NOMO-1 treated with DMSO at 0.1 percent for 48 hours (cell line): ENCODE data around the gene MVP.
"Not testable (repeated sequence)": the region's sequence is repeated elsewhere in the genome, so short reads cannot be mapped to it uniquely, and the experiment has no call there.

Source experiments
- DNase-seq: peaks from one replicate; lab custom pipeline; 2025; ENCODE audit not compliant: unreplicated experiment; lab: John Stamatoyannopoulos, UW

MVP gene

GRCh38 chr16:29815032-29815721 lies 5.1 kb upstream of the MVP start:
- peak; percentile 53 for DNase-seq

DNA sequence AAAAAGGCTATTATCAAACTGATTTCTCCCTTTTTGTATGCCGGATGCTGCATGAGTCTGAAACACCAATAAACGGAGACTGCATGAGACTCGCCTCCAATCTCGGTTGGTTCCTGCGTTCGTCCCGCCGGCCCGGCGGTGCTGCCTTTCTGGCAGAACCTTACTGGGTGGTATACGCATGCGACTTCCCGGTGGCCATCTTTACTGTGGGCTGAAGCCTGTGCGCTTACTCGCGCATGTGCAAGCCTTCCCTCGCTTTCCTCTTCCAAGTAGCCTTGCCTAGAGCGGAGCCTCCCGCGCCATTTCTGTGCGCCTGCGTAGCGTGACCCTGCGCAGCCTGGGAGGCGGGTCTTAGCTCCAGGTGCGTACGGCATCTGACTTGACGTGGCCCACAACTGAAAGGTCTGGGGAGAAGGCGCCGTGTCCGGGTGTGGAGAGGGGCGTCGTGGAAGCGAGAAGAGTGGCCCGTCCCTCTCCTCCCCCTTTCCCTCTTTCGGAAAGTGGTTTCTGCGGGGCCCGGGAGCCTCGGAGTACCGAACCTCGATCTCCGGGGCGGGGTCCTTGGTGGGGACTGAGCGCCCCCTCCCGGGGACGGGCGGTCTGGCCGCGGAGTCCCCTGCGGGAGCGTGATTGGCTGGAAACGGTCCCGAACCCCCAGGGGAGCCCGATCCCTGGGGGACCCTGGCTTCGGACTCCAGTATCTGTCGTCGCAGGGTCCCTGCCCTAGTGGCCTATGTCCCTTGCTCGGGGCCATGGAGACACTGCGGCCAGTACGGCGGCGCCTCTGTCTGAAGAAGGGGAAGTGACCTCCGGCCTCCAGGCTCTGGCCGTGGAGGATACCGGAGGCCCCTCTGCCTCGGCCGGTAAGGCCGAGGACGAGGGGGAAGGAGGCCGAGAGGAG lies 4.2 kb upstream of the MVP start, which contains the start of gene PAGR1:
Gene PAGR1 (plus strand): TSS at position 360 of the 901 bp plus-strand sequence. CDS start 374 bp downstream, at position 734.
- peak; percentile 99 for DNase-seq

DNA sequence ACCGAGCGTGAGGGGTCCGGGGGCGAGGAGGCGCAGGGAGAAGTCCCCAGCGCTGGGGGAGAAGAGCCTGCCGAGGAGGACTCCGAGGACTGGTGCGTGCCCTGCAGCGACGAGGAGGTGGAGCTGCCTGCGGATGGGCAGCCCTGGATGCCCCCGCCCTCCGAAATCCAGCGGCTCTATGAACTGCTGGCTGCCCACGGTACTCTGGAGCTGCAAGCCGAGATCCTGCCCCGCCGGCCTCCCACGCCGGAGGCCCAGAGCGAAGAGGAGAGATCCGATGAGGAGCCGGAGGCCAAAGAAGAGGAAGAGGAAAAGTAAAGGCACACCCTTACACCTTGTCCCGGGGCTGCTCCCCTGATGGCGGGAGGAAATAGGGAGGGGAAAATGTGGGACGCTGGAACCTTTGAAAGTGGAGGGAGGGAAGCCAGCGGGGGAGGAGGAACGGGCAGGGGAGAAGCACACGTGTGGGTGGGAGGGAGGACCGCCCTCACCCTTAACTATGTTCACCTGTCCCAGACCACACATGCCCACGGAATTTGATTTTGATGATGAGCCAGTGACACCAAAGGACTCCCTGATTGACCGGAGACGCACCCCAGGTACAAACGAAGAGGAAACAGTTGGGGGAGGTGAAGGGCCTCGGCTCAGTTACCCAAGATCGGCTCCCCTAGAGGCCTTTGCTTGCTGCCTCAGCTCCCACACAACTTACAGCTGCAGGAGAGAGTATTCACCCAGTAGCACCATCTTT lies 3.4 kb upstream of the MVP start:
- peak; percentile 49 for DNase-seq

GRCh38 chr16:29818082-29818481 lies 2.2 kb upstream of the MVP start:
- DNase-seq: no peak

- DNase-seq: no peak
These were observed 756 bp upstream of the MVP start for GRCh38 chr16:29819506-29819905.

DNA sequence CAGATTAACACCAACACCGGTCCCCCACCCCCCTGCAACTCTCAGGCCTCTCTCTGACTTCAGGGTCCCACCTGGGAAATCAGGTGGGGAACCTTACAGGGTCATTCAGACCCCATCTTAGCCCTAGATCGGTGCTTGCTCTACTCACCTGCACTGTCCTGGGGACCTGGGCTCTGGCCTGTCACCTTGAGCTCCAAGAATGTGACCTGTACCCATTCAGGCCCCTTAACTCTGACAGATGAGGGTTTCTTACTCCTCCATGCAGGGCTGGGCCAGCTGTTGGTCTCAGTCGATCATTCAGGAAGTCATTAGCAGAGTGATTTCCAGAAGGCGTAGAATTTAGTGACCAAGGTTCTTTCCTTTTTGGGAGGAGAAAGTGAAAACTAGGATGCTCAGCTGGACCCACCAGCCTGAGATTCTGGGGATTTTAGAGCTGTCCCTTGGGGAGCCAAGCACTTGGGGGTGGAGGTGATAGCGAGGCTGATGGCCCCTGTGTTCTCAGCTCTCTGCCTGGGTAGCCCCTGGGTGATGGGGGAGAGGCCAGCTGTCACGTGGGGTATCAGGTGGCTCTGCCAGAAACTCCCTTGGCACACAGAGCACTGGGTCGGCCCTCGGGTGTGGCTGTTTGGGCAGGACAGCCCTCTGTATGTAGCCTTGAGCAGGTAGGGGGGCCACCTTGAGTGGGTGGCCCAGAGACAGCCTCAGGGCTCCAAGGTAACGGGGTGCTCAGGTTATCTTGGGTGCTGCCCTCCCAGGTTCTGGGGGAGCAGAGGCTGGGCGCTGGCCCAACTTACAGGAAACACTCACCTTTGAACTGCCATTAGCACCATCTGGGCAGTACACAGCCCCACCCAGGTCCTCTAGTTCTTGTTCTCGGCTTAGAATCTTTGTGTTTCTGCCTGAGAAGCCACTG lies 724 bp downstream of the MVP start:
- no peak for DNase-seq

GRCh38 chr16:29821643-29822115 lies 1.4 kb downstream of the MVP start:
- DNase-seq: no peak

DNA sequence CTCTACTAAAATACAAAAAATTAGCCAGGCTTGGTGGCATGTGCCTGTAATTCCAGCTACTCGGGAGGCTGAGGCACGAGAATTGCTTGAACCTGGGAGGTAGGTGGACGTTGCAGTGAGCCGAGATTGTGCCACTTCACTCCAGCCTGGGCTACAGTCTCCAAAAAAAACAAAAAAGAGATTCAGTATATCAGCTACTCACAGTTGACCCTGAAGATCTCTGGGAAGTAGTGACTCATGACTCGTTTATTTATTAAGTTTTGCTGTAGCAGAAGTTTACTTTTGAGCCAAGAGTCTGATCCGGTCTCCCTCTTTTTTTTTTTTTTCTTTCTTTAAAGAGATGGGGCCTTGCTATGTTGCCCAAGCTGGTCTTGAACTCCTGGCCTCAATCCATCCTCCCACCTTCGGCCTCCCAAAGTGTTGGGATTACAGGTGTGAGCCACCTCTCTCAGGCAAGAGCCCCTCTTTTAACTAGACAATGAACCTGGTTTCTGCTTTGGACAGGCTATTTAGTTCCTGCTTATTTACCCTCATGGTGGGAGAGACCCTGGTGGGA lies 4.4 kb downstream of the MVP start:
- DNase-seq: no peak

DNA sequence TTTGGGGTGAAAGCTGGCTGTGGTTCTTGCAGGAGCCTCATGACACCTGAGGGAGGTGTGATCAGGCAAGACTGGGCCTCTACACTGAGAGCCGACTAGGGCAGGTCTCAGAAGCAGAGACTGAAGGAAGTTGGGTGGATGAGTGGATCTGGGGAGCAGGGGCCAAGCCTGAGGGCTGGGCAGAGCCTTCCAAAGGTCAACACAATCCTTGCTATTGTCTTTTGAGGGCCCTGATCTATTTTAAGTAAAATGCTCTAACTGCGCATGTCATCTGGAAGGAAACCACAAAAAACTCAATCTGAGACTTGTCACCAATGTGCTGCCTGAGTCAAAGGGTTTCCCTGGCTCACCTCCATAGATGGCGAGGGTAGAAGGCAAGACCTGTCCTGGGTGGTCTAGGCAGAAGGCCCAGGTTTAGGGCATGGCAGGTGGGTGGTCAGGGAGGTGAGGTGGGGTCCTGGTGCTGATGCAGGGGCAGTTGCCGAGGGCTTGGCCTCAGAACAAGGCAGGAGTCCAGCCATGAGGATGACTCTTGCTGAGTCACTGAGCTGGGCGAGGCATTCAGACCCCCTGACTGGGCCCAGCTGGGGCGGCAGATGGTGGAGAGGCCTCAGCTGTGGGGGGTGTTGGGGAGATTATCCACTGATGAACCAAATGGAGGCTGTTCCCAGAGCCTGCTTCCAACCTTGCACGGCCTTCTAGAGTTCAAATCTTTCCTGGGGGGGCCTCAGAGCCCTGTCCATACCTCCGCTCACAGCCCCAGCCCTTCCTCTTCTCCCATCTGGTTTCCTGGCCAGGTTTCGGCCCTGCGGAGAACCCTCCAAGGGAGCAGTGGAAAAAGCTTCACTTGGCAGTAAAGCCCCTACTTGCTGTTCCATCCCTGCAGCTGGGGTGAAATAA lies 5.1 kb downstream of the MVP start:
- no peak for DNase-seq

DNA sequence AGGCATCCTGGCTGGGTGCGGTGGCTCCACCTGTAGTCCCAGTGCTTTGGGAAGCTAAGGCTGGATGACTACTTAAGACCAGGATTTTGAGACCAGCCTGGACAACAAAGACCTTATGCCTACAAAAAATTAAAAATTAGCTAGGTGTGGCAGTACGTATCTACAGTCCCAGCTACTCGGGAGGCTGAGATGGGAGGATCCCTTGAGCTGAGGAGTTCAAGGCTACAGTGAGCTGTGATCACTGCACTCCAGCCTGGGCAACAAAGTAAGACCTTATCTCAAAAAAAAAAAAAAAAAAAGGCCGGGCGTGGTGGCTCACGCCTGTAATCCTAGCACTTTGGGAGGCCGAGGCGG lies 6.1 kb downstream of the MVP start:
- DNase-seq: no peak

DNA sequence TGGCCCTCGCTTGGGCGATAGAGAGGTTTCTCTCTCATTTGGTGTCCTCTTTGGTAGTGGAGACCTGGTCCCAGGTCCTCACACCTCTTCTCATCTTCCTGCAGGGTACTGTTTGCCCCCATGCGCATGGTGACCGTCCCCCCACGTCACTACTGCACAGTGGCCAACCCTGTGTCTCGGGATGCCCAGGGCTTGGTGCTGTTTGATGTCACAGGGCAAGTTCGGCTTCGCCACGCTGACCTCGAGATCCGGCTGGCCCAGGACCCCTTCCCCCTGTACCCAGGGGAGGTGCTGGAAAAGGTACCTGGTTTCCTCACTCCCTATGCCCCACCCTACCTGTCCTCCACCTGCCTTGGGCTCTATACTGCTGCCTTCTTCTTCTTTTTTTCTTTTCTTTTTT lies 10.5 kb downstream of the MVP start:
- no peak for DNase-seq

GRCh38 chr16:29831490-29831889 lies 11.2 kb downstream of the MVP start:
- DNase-seq: no peak

- not testable (repeated sequence) for DNase-seq
These were observed 13.0 kb downstream of the MVP start for GRCh38 chr16:29833219-29833618.

- DNase-seq: no peak
These were observed 13.8 kb downstream of the MVP start for GRCh38 chr16:29834079-29834478.

DNA sequence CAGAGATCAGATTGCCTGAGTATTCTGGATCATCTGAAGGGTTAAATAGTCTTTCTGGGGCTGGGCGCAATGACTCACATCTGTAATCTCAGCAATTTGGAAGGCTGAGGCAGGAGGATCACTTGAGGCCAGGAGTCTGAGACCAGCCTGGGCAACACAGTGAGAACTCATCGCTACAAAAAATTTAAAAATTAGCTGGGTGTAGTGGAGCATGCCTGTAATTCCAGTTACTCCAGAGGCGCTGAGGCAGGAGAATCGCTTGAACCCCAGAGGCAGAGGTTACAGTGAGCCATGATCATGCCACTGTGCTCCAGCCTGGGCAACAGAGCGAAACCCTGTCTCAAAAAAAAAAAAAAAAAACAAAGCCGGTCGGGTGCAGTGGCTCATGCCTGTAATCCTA lies 15.7 kb downstream of the MVP start:
- no peak for DNase-seq

DNA sequence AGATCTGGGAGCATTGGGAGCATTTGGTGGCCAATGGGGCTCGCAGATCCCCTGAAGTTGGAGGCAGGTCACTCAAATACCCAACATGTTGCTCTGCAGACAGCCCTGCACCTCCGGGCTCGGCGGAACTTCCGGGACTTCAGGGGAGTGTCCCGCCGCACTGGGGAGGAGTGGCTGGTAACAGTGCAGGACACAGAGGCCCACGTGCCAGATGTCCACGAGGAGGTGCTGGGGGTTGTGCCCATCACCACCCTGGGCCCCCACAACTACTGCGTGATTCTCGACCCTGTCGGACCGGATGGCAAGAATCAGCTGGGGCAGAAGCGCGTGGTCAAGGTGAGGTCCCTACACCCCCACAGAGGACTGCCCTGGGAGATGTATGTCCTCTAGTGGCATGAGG lies 16.4 kb downstream of the MVP start:
- no peak for DNase-seq

GRCh38 chr16:29837841-29838240 lies 17.6 kb downstream of the MVP start:
- no peak for DNase-seq

DNA sequence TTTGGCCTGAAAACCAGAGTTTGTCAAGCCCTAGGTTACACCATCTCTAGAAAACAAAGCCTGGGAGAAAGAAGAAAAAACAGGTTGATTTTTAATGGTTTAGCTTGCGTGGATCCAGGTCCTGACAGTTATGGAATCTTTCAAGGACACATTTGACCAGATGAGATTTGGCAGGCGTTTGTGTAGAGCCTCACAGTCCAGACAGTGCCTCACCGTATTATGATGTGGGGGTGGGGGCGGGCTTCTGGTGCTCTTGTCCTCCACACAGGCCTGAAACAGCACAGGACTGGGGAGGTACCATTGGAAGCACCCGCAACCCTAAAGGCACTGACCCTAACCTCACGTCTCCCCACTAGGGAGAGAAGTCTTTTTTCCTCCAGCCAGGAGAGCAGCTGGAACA lies 19.6 kb downstream of the MVP start:
- DNase-seq: no peak

- DNase-seq: no peak
These were observed 20.0 kb downstream of the MVP start for GRCh38 chr16:29840240-29840639.
